Measurements from ENCODE around the gene ESR2. TPM values are rescaled to one million over a fixed set of nuclear protein-coding genes. Genes with fewer than 3 reads are reported as not detected.

ESR2 gene
- total and polyA plus RNA-seq, 2 of the 8 experiments (the other 6 are each of a cell fraction or from before 2014, with no cell fraction given) = 0.19 to 0.23 TPM

- Histone ChIP-seq H3K4ac (replicated peaks; ENCODE audit: insufficient read length, low read depth, low read length) (no peak overlapping the region), H3K9me3 (ENCODE audit: insufficient read depth in 2 of 2, low read depth in 1 of 2, low read length in 1 of 2) (peaks cover 12 to 20% of the 10 kb centered on the region in 2 experiments; a peak in 3 of 4 replicates), H3K18ac (ENCODE audit: extremely low read depth, low read length) (no peak overlapping the region), H3K27me3 (replicated peaks in 1 of 4; ENCODE audit: control insufficient read depth in 3 of 4, extremely low read depth in 1 of 4, insufficient read depth in 3 of 4, low read length in 3 of 4) (no peaks in the 10 kb centered on the region), H3K36me3 (ENCODE audit: control insufficient read depth in 2 of 4, insufficient read depth in 4 of 4, low read length in 3 of 4) (peaks cover 0 to 34% (median 6%) of the 10 kb centered on the region in 4 experiments; a peak in 6 of 8 replicates), H2AFZ (ENCODE audit: low read length) (no peak overlapping the region), H4K8ac (ENCODE audit: extremely low read depth, insufficient read depth, low read length) (no peak overlapping the region), H3K79me2 (ENCODE audit: control insufficient read depth in 1 of 2, insufficient read depth in 2 of 2, low read length in 2 of 2) (no peaks in the 10 kb centered on the region), H2BK12ac (ENCODE audit: low read depth, low read length) (no peak overlapping the region), H3K4me2 (ENCODE audit: insufficient read depth in 1 of 2, low read depth in 2 of 2, low read length in 2 of 2) (peak overlapping the region; percentile 65 to 98), H2BK20ac (ENCODE audit: low read length) (no peak overlapping the region), H2AK5ac (ENCODE audit: low read depth, low read length) (no peak overlapping the region), H2BK120ac (replicated peaks; ENCODE audit: low read depth, low read length) (no peak overlapping the region), H3K79me1 (ENCODE audit: low read depth, low read length) (no peaks in the 10 kb centered on the region), H4K5ac (ENCODE audit: insufficient read length, low read depth, low read length) (no peak overlapping the region), H3K4me1 (replicated peaks in 1 of 4; ENCODE audit: control insufficient read depth in 3 of 4, insufficient read depth in 4 of 4, low read length in 3 of 4) (peaks cover 0 to 13% (median 7%) of the 10 kb centered on the region in 4 experiments; a peak in 4 of 7 replicates), H3K56ac (replicated peaks; ENCODE audit: insufficient read length, low read depth, low read length) (no peak overlapping the region), H2BK15ac (ENCODE audit: low read length) (no peak overlapping the region), H3K4me3 (ENCODE audit: extremely low read depth in 1 of 4, insufficient read depth in 2 of 4, low read depth in 3 of 4, low read length in 4 of 4) (peak overlapping the region in 2 of 4 experiments; percentile 57 to 80; a peak in 3 of 8 replicates), H3K23me2 (ENCODE audit: low read depth, low read length) (no peaks in the 10 kb centered on the region; the same call in none of the 2 replicates), H3K14ac (ENCODE audit: insufficient read length) (no peak overlapping the region), H3K23ac (ENCODE audit: insufficient read length) (no peak overlapping the region), H4K91ac (replicated peaks; ENCODE audit: insufficient read length, low read length) (no peak overlapping the region), H2BK5ac (ENCODE audit: low read depth, low read length) (no peak overlapping the region), H3K27ac (ENCODE audit: low read depth, low read length) (no peak overlapping the region), H4K20me1 (replicated peaks in 1 of 2; ENCODE audit: control insufficient read depth in 1 of 2, insufficient read depth in 2 of 2, low read length in 2 of 2) (no peaks in the 10 kb centered on the region), H3K9ac (replicated peaks in 1 of 4; ENCODE audit: extremely low read depth in 1 of 4, low read depth in 3 of 4, low read length in 3 of 4) (no peak overlapping the region)
- DNase-seq (ENCODE audit: low read depth in 1 of 2, low spot score in 2 of 2) (no peak), FAIRE-seq (no peak)
- POLR2A ChIA-PET (ENCODE audit: partially characterized antibody) = interaction anchor here (1.5 kb wide), 1 partner anchor 9 kb away, joined by 13 read pairs; no protein-coding TSS in a partner anchor
- CTCF ChIA-PET (ENCODE audit: partially characterized antibody) = interaction anchor here (1.0 to 1.5 kb wide), 3 partner anchors 10 to 116 kb away, joined by 3 to 7 read pairs (median 3); no protein-coding TSS in a partner anchor
- WGBS, 2 experiments (ENCODE audit: extremely low coverage in 1 of 2, insufficient coverage in 1 of 2, insufficient read length in 1 of 2, insufficient replicate concordance in 2 of 2, low coverage in 1 of 2, low lambda C conversion rate in 2 of 2, missing lambda C conversion rate in 1 of 2) = 27% methylated on average over 3 of the region's 3 CpGs; no CpG with 5 or more reads in 1 of the 2 experiments
- TF ChIP-seq RBBP5 (IDR thresholded peaks at IDR 0.05; ENCODE audit: borderline replicate concordance, low read depth, low read length) = no peak
- no peak for TF ChIP-seq PHF8 (conservative IDR thresholded peaks at IDR 0.05; ENCODE audit: low read depth, low read length)
- TF ChIP-seq RNF2 (IDR thresholded peaks at IDR 0.05; ENCODE audit: borderline replicate concordance, low read depth, low read length, missing control alignments, poor library complexity, severe bottlenecking) = no peak
- TF ChIP-seq CBX5 (IDR thresholded peaks at IDR 0.05; ENCODE audit: low read depth, low read length) = no peak
- no peak for TF ChIP-seq BCL11A (IDR thresholded peaks at IDR 0.05; ENCODE audit: low read depth in 2 of 2, low read length in 2 of 2)
- TF ChIP-seq GTF2F1 (IDR thresholded peaks at IDR 0.05; ENCODE audit: borderline replicate concordance, low read depth, low read length) = no peak
- no peak for TF ChIP-seq YY1 (IDR thresholded peaks at IDR 0.05; ENCODE audit: low read depth, low read length)
- no peak for TF ChIP-seq EZH2 (IDR thresholded peaks at IDR 0.05; ENCODE audit: low read depth, low read length, severe bottlenecking)
- TF ChIP-seq POLR2A (IDR thresholded peaks at IDR 0.05; ENCODE audit: control extremely low read depth in 1 of 2, low read depth in 2 of 2, low read length in 2 of 2) = no peak
- TF ChIP-seq RAD21 (IDR thresholded peaks at IDR 0.05 in 1 of 2, conservative IDR thresholded peaks at IDR 0.05 in 1 of 2; ENCODE audit: low read depth in 2 of 2, low read length in 2 of 2) = no peak
- no peak for TF ChIP-seq CTBP2 (IDR thresholded peaks at IDR 0.05; ENCODE audit: borderline replicate concordance, insufficient read depth, insufficient read length, low read length)
- TF ChIP-seq JUND (IDR thresholded peaks at IDR 0.05; ENCODE audit: low read length) = no peak
- no peak for TF ChIP-seq HDAC6 (IDR thresholded peaks at IDR 0.05; ENCODE audit: low read depth, low read length)
These were observed 106.8 kb downstream of the ESR2 start for GRCh38 chr14:64187331-64187730.
